Parathyroid adenoma (tissue), 2 donors: ENCODE results near the gene GPRC5A.
A peak's percentile ranks its signal among the peaks of the same experiment; 100 is the strongest.

ENCODE experiments used
- H2AFZ ChIP-seq: fragments of 300-600 bp; sonication (generic); one replicate; pipeline ENCODE4 v1.7.0; 2017; ENCODE audit warnings: antibody characterized with exemption, mild to moderate bottlenecking
- H3K27ac ChIP-seq: fragments of 300-600 bp; sonication (generic); one replicate; pipeline ENCODE4 v1.7.0; 2017
- H3K27me3 ChIP-seq: fragments of 300-600 bp; sonication (generic); one replicate; pipeline ENCODE4 v1.7.0; 2017; ENCODE audit warnings: low read length; ENCODE audit not compliant: control insufficient read depth, insufficient read depth
- H3K36me3 ChIP-seq: fragments of 300-600 bp; sonication (generic); one replicate; pipeline ENCODE4 v1.7.0; 2017; ENCODE audit warnings: low read length; ENCODE audit not compliant: control insufficient read depth, insufficient read depth
- H3K4me1 ChIP-seq: fragments of 300-600 bp; sonication (generic); one replicate; pipeline ENCODE4 v1.7.0; 2017; ENCODE audit warnings: control low read depth
- H3K4me2 ChIP-seq: fragments of 300-600 bp; sonication (generic); one replicate; pipeline ENCODE4 v1.7.0; 2017; ENCODE audit warnings: low read length
- H3K4me3 ChIP-seq: fragments of 300-600 bp; sonication (generic); one replicate; pipeline ENCODE4 v1.7.0; 2017; ENCODE audit warnings: low read depth, low read length
- H3K79me2 ChIP-seq: fragments of 300-600 bp; sonication (generic); one replicate; pipeline ENCODE4 v1.7.0; 2017; ENCODE audit warnings: control low read depth
- H3K9ac ChIP-seq: fragments of 300-600 bp; sonication (generic); one replicate; pipeline ENCODE4 v1.7.0; 2017; ENCODE audit warnings: mild to moderate bottlenecking
- H3K9me3 ChIP-seq: fragments of 300-600 bp; sonication (generic); one replicate; pipeline ENCODE4 v1.7.0; 2017; ENCODE audit warnings: low read length; ENCODE audit not compliant: control insufficient read depth
- CTCF ChIP-seq: fragments of 300-600 bp; sonication (generic); IDR thresholded peaks from one replicate; pipeline ENCODE4 v1.7.0; 2017; ENCODE audit warnings: antibody characterized with exemption, mild to moderate bottlenecking
- donor health status: primary hyperparathyroidism.

The GPRC5A gene

GRCh38 chr12:12912711-12913110, 21.3 kb downstream of the GPRC5A start:
- Histone ChIP-seq H3K27ac (no peak overlapping the region), H3K27me3 (no peaks in the 10 kb centered on the region), H3K4me1 (no peaks in the 10 kb centered on the region)

GRCh38 chr12:12915656-12916055, 24.3 kb downstream of the GPRC5A start:
- H3K27ac ChIP-seq = no peak overlapping the region

More at GRCh38 chr12:12912711-12913110, 21.3 kb downstream of the GPRC5A start:
- Histone ChIP-seq H3K36me3 (no peaks in the 10 kb centered on the region), H3K4me2 (no peak overlapping the region), H3K9me3 (no peaks in the 10 kb centered on the region), H3K4me3 (no peak overlapping the region), H3K9ac (no peak overlapping the region), H3K79me2 (no peaks in the 10 kb centered on the region), H2AFZ (no peak overlapping the region)
- no peak for TF ChIP-seq CTCF

GRCh38 chr12:12916135-12916944, 25.0 kb downstream of the GPRC5A start:
- H3K27ac ChIP-seq = no peak overlapping the region
- H3K4me1 ChIP-seq = no peaks in the 10 kb centered on the region
- no peaks in the 10 kb centered on the region for H3K79me2 ChIP-seq
- H2AFZ ChIP-seq = peak overlapping the region; percentile 47
- H3K36me3 ChIP-seq = no peaks in the 10 kb centered on the region
- peak; percentile 98 for TF ChIP-seq CTCF
- no peak overlapping the region for H3K9ac ChIP-seq
- no peaks in the 10 kb centered on the region for H3K9me3 ChIP-seq
- H3K4me3 ChIP-seq = peak overlapping the region; percentile 15
- no peaks in the 10 kb centered on the region for H3K27me3 ChIP-seq
- peak overlapping the region; percentile 23 for H3K4me2 ChIP-seq

More at GRCh38 chr12:12915656-12916055, 24.3 kb downstream of the GPRC5A start:
- Histone ChIP-seq H3K79me2 (no peaks in the 10 kb centered on the region), H2AFZ (no peak overlapping the region), H3K4me2 (no peak overlapping the region), H3K36me3 (no peaks in the 10 kb centered on the region), H3K9me3 (no peaks in the 10 kb centered on the region), H3K4me1 (no peaks in the 10 kb centered on the region), H3K27me3 (no peaks in the 10 kb centered on the region), H3K4me3 (no peak overlapping the region), H3K9ac (no peak overlapping the region)
- TF ChIP-seq CTCF = no peak

GRCh38 chr12:12917517-12917916, 26.2 kb downstream of the GPRC5A start:
- H3K79me2 ChIP-seq = no peaks in the 10 kb centered on the region
- H3K36me3 ChIP-seq = no peaks in the 10 kb centered on the region
- no peak overlapping the region for H3K9ac ChIP-seq
- no peaks in the 10 kb centered on the region for H3K4me1 ChIP-seq
- no peaks in the 10 kb centered on the region for H3K27me3 ChIP-seq
- no peak overlapping the region for H2AFZ ChIP-seq
- no peak overlapping the region for H3K4me2 ChIP-seq
- H3K27ac ChIP-seq = no peak overlapping the region
- no peak for TF ChIP-seq CTCF
- no peak overlapping the region for H3K4me3 ChIP-seq
- no peaks in the 10 kb centered on the region for H3K9me3 ChIP-seq
